ENCODE results near the gene MEGF8. TPM values are rescaled to one million over a fixed set of nuclear protein-coding genes. Genes with fewer than 3 reads are reported as not detected.

MEGF8 gene
- total RNA-seq, 2 experiments from 2014 or later: 5.2 to 5.3 TPM

GRCh38 chr19:42427313-42427712 lies 101.9 kb downstream of the MEGF8 start, which contains the start of gene LIPE:
Gene LIPE, minus strand, starts transcription at chr19:42427388. Its CDS starts 239 bp downstream, at chr19:42427149.
- POLR2A ChIA-PET: no interaction called here
- DNase-seq (no peak), ATAC-seq (no peak)
- Mint-ChIP-seq H3K9me3 (ENCODE audit: low read depth) (no peaks in the 10 kb centered on the region), H3K27me3 (no peaks in the 10 kb centered on the region), H3K27ac (no peak within 1 kb of the TSS), H3K4me3 (no peak within 1 kb of the TSS), H3K4me1 (peaks cover 13% of the 10 kb centered on the region), H3K36me3 (ENCODE audit: low read depth) (peaks cover 2% of the 10 kb centered on the region)
- intact Hi-C loops (cut with DNase I, micrococcal nuclease): loop anchor here in 1 of 2 experiments (10.0 kb wide), 1 partner anchor 1097 kb away; the partner anchor contains the start of gene ETHE1
- CTCF ChIA-PET: interaction anchor here (1.8 kb wide), 2 partner anchors 11 to 14 kb away, joined by 6 to 9 read pairs; no protein-coding TSS in a partner anchor

Small RNAs within 50 kb of the gene (microRNA-seq; reads per million reads assigned to microRNA genes)
- gene MIR8077 (ENCODE audit: borderline replicate concordance): not detected

Other genes starting within 250 kb of the MEGF8 start
- 10 to 100 TPM; 10.7 to 14.8 TPM for gene ZNF574, start 249.5 kb upstream of the MEGF8 start, total RNA-seq
- gene POU2F2, start 193.2 kb upstream of the MEGF8 start, total RNA-seq: 10 to 100 TPM; 43.6 to 62.8 TPM
- 10 to 100 TPM; 25.9 to 27.3 TPM for gene DEDD2, start 108.0 kb upstream of the MEGF8 start, total RNA-seq
- gene ZNF526, start 105.3 kb upstream of the MEGF8 start, total RNA-seq: 10 to 100 TPM; 11.9 to 15.2 TPM
- 10 to 100 TPM; 32.6 to 43.5 TPM for gene GSK3A, start 83.0 kb upstream of the MEGF8 start, total RNA-seq
- 10 to 100 TPM; 65.5 to 66.4 TPM for gene ERF, start 70.5 kb upstream of the MEGF8 start, total RNA-seq
- 10 to 100 TPM; 62.8 to 66.3 TPM for gene CIC, start 56.4 kb upstream of the MEGF8 start, total RNA-seq
- 1 to 10 TPM in 1 of 2 experiments, under 1 TPM in 1; 0.63 to 1.0 TPM for gene PRR19, start 23.5 kb upstream of the MEGF8 start, total RNA-seq
- gene PAFAH1B3, start 23.0 kb upstream of the MEGF8 start, total RNA-seq: 10 to 100 TPM; 43.4 to 53.9 TPM
- under 1 TPM; 0.53 to 0.69 TPM for gene TMEM145, start 12.3 kb upstream of the MEGF8 start, total RNA-seq
- gene CNFN, start 64.7 kb downstream of the MEGF8 start, total RNA-seq: not detected
- 10 to 100 TPM; 27.8 to 32.8 TPM for gene LIPE, start 101.8 kb downstream of the MEGF8 start, total RNA-seq
- not detected for gene CXCL17, start 117.3 kb downstream of the MEGF8 start, total RNA-seq
- 1 to 10 TPM; 2.0 to 3.6 TPM for gene CEACAM1, start 202.8 kb downstream of the MEGF8 start, total RNA-seq

Measured in activated CD4-positive, alpha-beta T cell treated with anti-CD3 and anti-CD28 coated beads for 36 hours (primary cell).